HS-5 (cell line): ENCODE data around the gene CNNM2.
"Not testable (repeated sequence)": the region's sequence is repeated elsewhere in the genome, so short reads cannot be mapped to it uniquely, and the experiment has no call there.

ENCODE experiments used
- DNase-seq: peaks from one replicate; pipeline ENCODE4 v3.0.0-alpha.2; 2012; ENCODE audit warnings: low read depth

CNNM2 gene

GRCh38 chr10:102926842-102927241, 8.7 kb downstream of the CNNM2 start:
- DNase-seq, result no peak

- no peak for DNase-seq
Observed at GRCh38 chr10:102927311-102928010, 9.4 kb downstream of the CNNM2 start.

GRCh38 chr10:102928442-102928841, 10.3 kb downstream of the CNNM2 start:
- DNase-seq, result not testable (repeated sequence)

- DNase-seq, result no peak
Observed at GRCh38 chr10:102930720-102931119, 12.6 kb downstream of the CNNM2 start.

- no peak for DNase-seq
Observed at GRCh38 chr10:102931643-102932042, 13.5 kb downstream of the CNNM2 start.

- no peak for DNase-seq
Observed at GRCh38 chr10:102935505-102935904, 17.4 kb downstream of the CNNM2 start.

GRCh38 chr10:102935939-102936605, 18.0 kb downstream of the CNNM2 start:
- DNase-seq, result no peak

- no peak for DNase-seq
Observed at GRCh38 chr10:102941401-102941800, 23.3 kb downstream of the CNNM2 start.

GRCh38 chr10:102945449-102945848, 27.4 kb downstream of the CNNM2 start:
- DNase-seq, result no peak

GRCh38 chr10:102945962-102946361, 27.9 kb downstream of the CNNM2 start:
- DNase-seq, result no peak

- no peak for DNase-seq
Observed at GRCh38 chr10:102946992-102947391, 28.9 kb downstream of the CNNM2 start.

GRCh38 chr10:102948176-102948575, 30.1 kb downstream of the CNNM2 start:
- no peak for DNase-seq

GRCh38 chr10:102948786-102949185, 30.7 kb downstream of the CNNM2 start:
- no peak for DNase-seq

- no peak for DNase-seq
Observed at GRCh38 chr10:102949916-102950315, 31.8 kb downstream of the CNNM2 start.

GRCh38 chr10:102951316-102951715, 33.2 kb downstream of the CNNM2 start:
- no peak for DNase-seq

- DNase-seq, result no peak
Observed at GRCh38 chr10:102959360-102959759, 41.3 kb downstream of the CNNM2 start.

GRCh38 chr10:102960157-102960556, 42.1 kb downstream of the CNNM2 start:
- no peak for DNase-seq

GRCh38 chr10:102962267-102962666, 44.2 kb downstream of the CNNM2 start:
- no peak for DNase-seq

GRCh38 chr10:102962951-102963755, 45.1 kb downstream of the CNNM2 start:
- DNase-seq, result no peak

GRCh38 chr10:102963756-102964025, 45.6 kb downstream of the CNNM2 start:
- no peak for DNase-seq

- not testable (repeated sequence) for DNase-seq
Observed at GRCh38 chr10:102964064-102964463, 46.0 kb downstream of the CNNM2 start.

- DNase-seq, result no peak
Observed at GRCh38 chr10:102964713-102965112, 46.6 kb downstream of the CNNM2 start.

- DNase-seq, result no peak
Observed at GRCh38 chr10:102965311-102965851, 47.3 kb downstream of the CNNM2 start.
